ENCODE data around the gene GNPDA2.

GNPDA2 gene

DNA sequence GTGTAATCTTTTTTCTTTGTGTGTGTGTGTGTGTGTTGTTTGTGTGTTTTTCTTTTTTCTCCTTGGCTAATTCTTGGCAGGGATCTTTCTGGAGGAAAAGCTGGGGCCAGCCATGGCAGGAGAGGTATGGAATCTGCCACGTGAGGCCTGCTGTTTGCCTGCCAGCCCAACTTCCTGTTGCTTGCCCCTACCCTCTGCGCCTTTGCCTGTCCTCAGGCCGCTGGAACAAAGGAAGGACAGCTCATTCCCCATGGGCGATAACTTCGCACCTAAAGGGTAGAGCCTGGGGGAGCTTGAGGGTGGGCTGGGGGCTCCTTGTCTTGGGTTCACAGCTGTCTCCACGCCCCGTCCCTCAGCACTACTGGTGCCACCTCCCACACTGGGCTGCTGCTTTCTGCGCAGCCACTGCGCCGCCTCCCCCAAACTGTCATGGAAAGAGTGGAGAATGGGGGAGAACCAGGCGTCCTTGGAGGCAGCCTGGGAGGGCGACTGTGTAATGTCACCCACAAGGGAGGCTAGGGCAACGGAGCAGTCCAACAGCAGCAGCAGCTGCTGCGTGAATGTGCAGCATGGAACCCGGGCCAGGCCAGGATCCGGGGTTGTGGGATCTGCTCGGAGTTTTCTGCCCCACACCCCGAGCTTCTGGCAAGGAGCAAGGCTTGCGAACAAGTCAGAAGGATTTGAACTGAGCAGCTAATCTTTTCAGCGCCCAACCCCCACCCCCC, 62.7 kb downstream of the GNPDA2 start:
- Histone ChIP-seq H3K4me1 (ENCODE audit: insufficient read depth, insufficient read length) (no peaks in the 10 kb centered on the region), H3K27me3 (ENCODE audit: insufficient read depth, insufficient read length) (no peaks in the 10 kb centered on the region), H3K36me3 (ENCODE audit: insufficient read depth, insufficient read length, low read length) (no peaks in the 10 kb centered on the region), H3K9ac (ENCODE audit: insufficient read length, low read depth) (no peak overlapping the region), H3K9me3 (ENCODE audit: insufficient read depth, low read length) (no peaks in the 10 kb centered on the region), H3K4me3 (ENCODE audit: insufficient read length, low read depth) (no peak overlapping the region)
- TF ChIP-seq SUZ12 (IDR thresholded peaks at IDR 0.05; ENCODE audit: extremely low read depth, insufficient read depth, insufficient read length) (no peak), YY1 (IDR thresholded peaks at IDR 0.05; ENCODE audit: insufficient read depth, insufficient read length) (no peak), ZNF274 (IDR thresholded peaks at IDR 0.05; ENCODE audit: low read depth, low read length) (no peak)
- DNase-seq (ENCODE audit: low read depth, low spot score): no peak

DNA sequence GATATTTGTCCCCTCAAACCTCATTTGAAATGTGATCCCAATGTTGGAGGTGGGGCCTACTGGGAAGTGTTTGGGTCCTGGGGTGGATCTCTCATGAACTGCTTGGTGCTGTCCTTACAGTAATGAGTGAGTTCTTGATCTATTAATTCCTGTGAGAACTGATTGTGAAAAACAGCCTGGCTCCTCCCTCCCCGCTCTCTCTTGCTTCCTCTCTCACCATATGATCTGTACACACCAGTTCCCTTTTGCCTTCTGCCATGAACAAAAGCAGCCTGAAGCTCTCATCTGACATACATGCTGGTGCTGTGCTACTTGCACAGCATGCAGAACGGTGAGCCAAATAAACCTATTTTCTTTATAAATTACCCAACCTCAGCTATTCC, 63.7 kb downstream of the GNPDA2 start:
- TF ChIP-seq SUZ12 (IDR thresholded peaks at IDR 0.05; ENCODE audit: extremely low read depth, insufficient read depth, insufficient read length) (no peak), ZNF274 (IDR thresholded peaks at IDR 0.05; ENCODE audit: low read depth, low read length) (no peak), YY1 (IDR thresholded peaks at IDR 0.05; ENCODE audit: insufficient read depth, insufficient read length) (no peak)
- no peak for DNase-seq (ENCODE audit: low read depth, low spot score)

DNA sequence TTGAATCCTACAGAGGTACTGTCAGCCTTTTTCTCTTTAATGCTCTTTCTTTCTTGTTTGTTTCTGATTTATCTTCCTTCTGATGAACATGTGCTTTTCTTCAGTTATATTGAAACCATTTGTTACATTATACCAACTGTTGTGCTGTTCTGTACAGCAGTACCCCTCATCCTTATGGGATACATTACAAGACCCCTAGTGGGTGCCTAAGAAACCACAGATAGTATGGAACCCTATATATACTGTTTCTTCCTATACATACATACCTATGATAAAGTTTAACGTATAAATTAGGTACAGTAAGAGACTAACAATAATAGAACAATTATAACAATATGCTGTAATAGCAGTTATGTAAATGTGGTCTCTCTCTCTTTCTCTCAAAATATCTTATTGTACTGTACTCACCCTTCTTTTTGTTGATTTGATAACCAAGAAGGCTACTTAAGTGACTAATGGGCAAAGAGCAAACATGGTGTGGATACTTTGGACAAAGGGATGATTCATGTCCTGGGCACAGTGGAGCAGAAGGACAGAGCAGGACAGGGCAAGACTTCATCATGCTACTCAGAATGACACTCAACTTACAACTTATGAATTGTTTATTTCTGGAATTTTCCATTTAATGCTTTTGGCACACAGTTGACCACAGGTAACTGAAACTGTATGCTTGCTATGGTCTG, 64.3 kb downstream of the GNPDA2 start:
- H3K9ac ChIP-seq (ENCODE audit: insufficient read length, low read depth): no peak overlapping the region
- H3K9me3 ChIP-seq (ENCODE audit: insufficient read depth, low read length): no peaks in the 10 kb centered on the region
- no peaks in the 10 kb centered on the region for H3K36me3 ChIP-seq (ENCODE audit: insufficient read depth, insufficient read length, low read length)
- no peak for TF ChIP-seq ZNF274 (IDR thresholded peaks at IDR 0.05; ENCODE audit: low read depth, low read length)
- no peak for TF ChIP-seq YY1 (IDR thresholded peaks at IDR 0.05; ENCODE audit: insufficient read depth, insufficient read length)
- no peak for TF ChIP-seq SUZ12 (IDR thresholded peaks at IDR 0.05; ENCODE audit: extremely low read depth, insufficient read depth, insufficient read length)
- H3K27me3 ChIP-seq (ENCODE audit: insufficient read depth, insufficient read length): no peaks in the 10 kb centered on the region
- H3K4me3 ChIP-seq (ENCODE audit: insufficient read length, low read depth): no peak overlapping the region
- H3K4me1 ChIP-seq (ENCODE audit: insufficient read depth, insufficient read length): no peaks in the 10 kb centered on the region
- DNase-seq (ENCODE audit: low read depth, low spot score): no peak

More for the DNA sequence above, 63.7 kb downstream of the GNPDA2 start:
- no peaks in the 10 kb centered on the region for H3K4me1 ChIP-seq (ENCODE audit: insufficient read depth, insufficient read length)
- H3K4me3 ChIP-seq (ENCODE audit: insufficient read length, low read depth): no peak overlapping the region
- H3K9me3 ChIP-seq (ENCODE audit: insufficient read depth, low read length): no peaks in the 10 kb centered on the region
- no peaks in the 10 kb centered on the region for H3K36me3 ChIP-seq (ENCODE audit: insufficient read depth, insufficient read length, low read length)
- H3K9ac ChIP-seq (ENCODE audit: insufficient read length, low read depth): no peak overlapping the region
- no peaks in the 10 kb centered on the region for H3K27me3 ChIP-seq (ENCODE audit: insufficient read depth, insufficient read length)

DNA sequence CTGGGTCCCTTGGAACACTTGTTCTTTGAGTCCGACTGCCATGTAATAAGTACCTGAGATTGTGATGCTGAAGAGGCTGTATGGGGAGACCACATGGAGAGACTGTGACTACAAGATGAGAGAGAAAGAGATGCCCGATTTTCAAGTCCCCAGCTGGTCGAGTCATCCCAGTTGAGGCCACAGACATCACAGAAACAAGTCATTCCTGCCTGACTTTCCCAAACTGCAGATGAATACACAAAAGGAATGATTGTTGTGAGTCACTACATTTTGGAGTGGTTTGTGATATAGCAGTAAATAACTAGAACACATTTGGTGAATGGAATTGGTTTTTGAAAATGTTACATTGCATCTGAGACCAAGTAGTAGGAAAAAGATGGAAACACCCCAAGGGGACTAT, 66.0 kb downstream of the GNPDA2 start:
- Histone ChIP-seq H3K4me3 (ENCODE audit: insufficient read length, low read depth) (no peak overlapping the region), H3K36me3 (ENCODE audit: insufficient read depth, insufficient read length, low read length) (no peaks in the 10 kb centered on the region), H3K4me1 (ENCODE audit: insufficient read depth, insufficient read length) (no peaks in the 10 kb centered on the region), H3K9me3 (ENCODE audit: insufficient read depth, low read length) (no peaks in the 10 kb centered on the region), H3K27me3 (ENCODE audit: insufficient read depth, insufficient read length) (no peaks in the 10 kb centered on the region), H3K9ac (ENCODE audit: insufficient read length, low read depth) (no peak overlapping the region)
- TF ChIP-seq YY1 (IDR thresholded peaks at IDR 0.05; ENCODE audit: insufficient read depth, insufficient read length) (no peak), ZNF274 (IDR thresholded peaks at IDR 0.05; ENCODE audit: low read depth, low read length) (no peak), SUZ12 (IDR thresholded peaks at IDR 0.05; ENCODE audit: extremely low read depth, insufficient read depth, insufficient read length) (no peak)
- DNase-seq (ENCODE audit: low read depth, low spot score): no peak

DNA sequence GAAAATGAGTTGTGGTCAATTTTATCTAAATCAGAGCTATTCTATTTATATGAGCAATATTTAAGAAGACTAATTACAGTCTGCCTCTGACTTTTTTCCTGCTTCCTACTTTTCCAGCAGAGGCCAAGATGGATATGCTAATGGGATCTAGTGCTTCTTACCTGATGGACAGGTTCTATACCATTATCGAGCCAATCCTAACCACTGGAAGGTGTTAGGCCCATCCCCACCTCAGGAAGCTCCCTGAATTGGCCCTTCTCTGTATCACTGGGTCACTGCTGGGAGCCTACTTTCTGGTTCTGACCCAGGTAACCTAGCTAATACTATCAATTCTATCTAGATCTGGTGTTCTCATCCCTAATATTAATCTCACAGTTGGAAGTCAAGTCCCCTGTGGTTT, 74.4 kb downstream of the GNPDA2 start:
- Histone ChIP-seq H3K36me3 (ENCODE audit: insufficient read depth, insufficient read length, low read length) (no peaks in the 10 kb centered on the region), H3K9ac (ENCODE audit: insufficient read length, low read depth) (no peak overlapping the region), H3K27me3 (ENCODE audit: insufficient read depth, insufficient read length) (no peaks in the 10 kb centered on the region), H3K9me3 (ENCODE audit: insufficient read depth, low read length) (no peaks in the 10 kb centered on the region), H3K4me1 (ENCODE audit: insufficient read depth, insufficient read length) (no peaks in the 10 kb centered on the region), H3K4me3 (ENCODE audit: insufficient read length, low read depth) (no peak overlapping the region)
- DNase-seq (ENCODE audit: low read depth, low spot score): no peak
- TF ChIP-seq ZNF274 (IDR thresholded peaks at IDR 0.05; ENCODE audit: low read depth, low read length): no peak
- no peak for TF ChIP-seq YY1 (IDR thresholded peaks at IDR 0.05; ENCODE audit: insufficient read depth, insufficient read length)
- TF ChIP-seq SUZ12 (IDR thresholded peaks at IDR 0.05; ENCODE audit: extremely low read depth, insufficient read depth, insufficient read length): no peak

Measured in NT2/D1 (cell line).